H1 (cell line): Measurements from ENCODE around the gene COL4A2. TPM values are rescaled to one million over a fixed set of nuclear protein-coding genes. Genes with fewer than 3 reads are reported as not detected.

Source experiments
- CBX5 ChIP-seq: fragments of 300-800, 300-1000 bp; sonication (generic); IDR thresholded peaks from 2 replicates; pipeline ENCODE4 v1.7.1; 2016; ENCODE audit warnings: antibody characterized with exemption, low read length, low read depth
- RAD21 ChIP-seq, 2 experiments: IDR thresholded peaks in 1 of 2; conservative IDR thresholded peaks in 1 of 2; 2 replicates each; pipeline ENCODE4 v1.6.1; 2011; ENCODE audit warnings: low read depth in 2 of 2, low read length in 2 of 2, improper control_type of control experiment in 1 of 2, inconsistent platforms in 1 of 2, mild to moderate bottlenecking in 1 of 2, moderate library complexity in 1 of 2
- RXRA ChIP-seq: IDR thresholded peaks from 2 replicates; pipeline ENCODE4 v1.6.1; 2011; ENCODE audit warnings: low read depth, mild to moderate bottlenecking, low read length, moderate library complexity; ENCODE audit not compliant: insufficient read depth
- ZNF274 ChIP-seq: IDR thresholded peaks from 2 replicates; pipeline ENCODE4 v1.7.0; 2012; ENCODE audit warnings: low read length, borderline replicate concordance; ENCODE audit errors: extremely low read depth
- polyA plus RNA-seq, 7 experiments: library from polyadenylated mRNA; depleted of rRNA in 3 of 7; stranded (reverse) in 5 of 7; unstranded in 2 of 7; fragments of >200 nt in 5 of 7; fragments of 200-250 nt in 2 of 7; gene quantifications; 1 replicate in 5 of 7; 2 replicates in 1 of 7; 4 replicates in 1 of 7; pipeline versions ENCODE4 v1.2.1 to v1.2.3, GENCODE V29; 2011 to 2013; ENCODE audit warnings: missing spikeins in 2 of 7, mixed read lengths in 2 of 7
- total RNA-seq: library from RNA; stranded (reverse); fragmentation: NEBNext Ultra II Directional; extraction: Animal tissue kit (Norgen Biotek cat#: 25700); gene quantifications from 2 replicates; pipeline ENCODE4 v1.2.1, GENCODE V29; 2021
- TF ChIP-seq, protein P1 (sequence below), 3 experiments: IDR thresholded peaks; 1 replicate in 2 of 3; 2 replicates in 1 of 3; pipeline versions ENCODE4 v1.5.1 to v1.6.1; 2011; ENCODE audit warnings: low read length in 3 of 3, mild to moderate bottlenecking in 3 of 3, inconsistent platforms in 2 of 3, low read depth in 1 of 3, moderate library complexity in 1 of 3; ENCODE audit not compliant: insufficient read depth in 1 of 3; ENCODE audit errors: control extremely low read depth in 1 of 3

COL4A2 gene
- total and polyA plus RNA-seq, 2 of the 8 experiments (the other 6 are each of a cell fraction or from before 2014, with no cell fraction given), result 80.4 to 87.3 TPM

DNA sequence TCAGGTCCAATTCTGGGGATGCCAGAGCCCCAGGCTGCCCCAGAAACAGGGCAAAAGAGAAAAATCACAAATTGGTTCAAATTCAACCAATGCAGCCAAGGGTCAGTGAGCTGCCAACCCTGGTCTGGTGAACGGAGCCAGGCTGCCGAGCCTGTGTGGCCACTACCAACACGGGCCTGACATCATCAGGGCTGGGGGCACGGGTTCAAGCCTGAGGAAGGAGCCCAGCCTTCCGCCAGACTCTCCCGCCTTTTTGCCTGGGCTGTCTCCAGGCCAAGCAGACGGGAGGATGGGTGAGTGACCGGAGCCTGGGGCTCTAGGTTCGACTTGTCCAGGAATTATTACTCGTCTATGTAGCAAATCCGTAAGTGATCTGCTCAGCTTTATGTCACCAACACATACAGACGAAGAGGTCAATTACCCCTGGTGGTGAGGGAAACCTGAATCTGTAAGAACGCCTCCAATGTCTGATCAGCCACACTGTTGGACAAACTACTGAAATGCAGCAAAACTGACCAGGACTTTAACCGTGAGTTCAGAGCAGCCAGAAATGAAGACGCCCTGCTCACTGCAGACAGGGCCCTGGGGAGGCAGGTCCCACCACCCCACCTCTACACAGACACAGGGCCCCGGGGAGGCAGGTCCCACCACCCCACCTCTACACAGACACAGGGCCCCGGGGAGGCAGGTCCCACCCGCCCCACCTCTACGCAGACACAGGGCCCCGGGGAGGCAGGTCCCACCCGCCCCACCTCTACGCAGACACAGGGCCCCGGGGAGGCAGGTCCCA, 222.6 kb downstream of the COL4A2 start (continued):
- TF ChIP-seq, protein P1, sequence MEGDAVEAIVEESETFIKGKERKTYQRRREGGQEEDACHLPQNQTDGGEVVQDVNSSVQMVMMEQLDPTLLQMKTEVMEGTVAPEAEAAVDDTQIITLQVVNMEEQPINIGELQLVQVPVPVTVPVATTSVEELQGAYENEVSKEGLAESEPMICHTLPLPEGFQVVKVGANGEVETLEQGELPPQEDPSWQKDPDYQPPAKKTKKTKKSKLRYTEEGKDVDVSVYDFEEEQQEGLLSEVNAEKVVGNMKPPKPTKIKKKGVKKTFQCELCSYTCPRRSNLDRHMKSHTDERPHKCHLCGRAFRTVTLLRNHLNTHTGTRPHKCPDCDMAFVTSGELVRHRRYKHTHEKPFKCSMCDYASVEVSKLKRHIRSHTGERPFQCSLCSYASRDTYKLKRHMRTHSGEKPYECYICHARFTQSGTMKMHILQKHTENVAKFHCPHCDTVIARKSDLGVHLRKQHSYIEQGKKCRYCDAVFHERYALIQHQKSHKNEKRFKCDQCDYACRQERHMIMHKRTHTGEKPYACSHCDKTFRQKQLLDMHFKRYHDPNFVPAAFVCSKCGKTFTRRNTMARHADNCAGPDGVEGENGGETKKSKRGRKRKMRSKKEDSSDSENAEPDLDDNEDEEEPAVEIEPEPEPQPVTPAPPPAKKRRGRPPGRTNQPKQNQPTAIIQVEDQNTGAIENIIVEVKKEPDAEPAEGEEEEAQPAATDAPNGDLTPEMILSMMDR (IDR thresholded peaks at IDR 0.05; ENCODE audit: control extremely low read depth in 1 of 3, insufficient read depth in 1 of 3, low read depth in 1 of 3, low read length in 3 of 3), result no peak
- TF ChIP-seq RXRA, result no peak
- no peak for TF ChIP-seq CBX5
- TF ChIP-seq RAD21 (IDR thresholded peaks at IDR 0.05 in 1 of 2, conservative IDR thresholded peaks at IDR 0.05 in 1 of 2; ENCODE audit: low read depth in 2 of 2, low read length in 2 of 2), result no peak
- TF ChIP-seq ZNF274, result no peak
